Nucleus accumbens (tissue), 56 donors: ENCODE measurements around the gene HECTD2.
A peak's percentile ranks its signal among the peaks of the same experiment; 100 is the strongest.
"Not testable (repeated sequence)": the region's sequence is repeated elsewhere in the genome, so short reads cannot be mapped to it uniquely, and the experiment has no call there.

Experiments used
- DNase-seq, 56 donors: peaks; one replicate each; lab custom pipeline; 2025; lab: John Stamatoyannopoulos, UW

HECTD2 gene

DNA sequence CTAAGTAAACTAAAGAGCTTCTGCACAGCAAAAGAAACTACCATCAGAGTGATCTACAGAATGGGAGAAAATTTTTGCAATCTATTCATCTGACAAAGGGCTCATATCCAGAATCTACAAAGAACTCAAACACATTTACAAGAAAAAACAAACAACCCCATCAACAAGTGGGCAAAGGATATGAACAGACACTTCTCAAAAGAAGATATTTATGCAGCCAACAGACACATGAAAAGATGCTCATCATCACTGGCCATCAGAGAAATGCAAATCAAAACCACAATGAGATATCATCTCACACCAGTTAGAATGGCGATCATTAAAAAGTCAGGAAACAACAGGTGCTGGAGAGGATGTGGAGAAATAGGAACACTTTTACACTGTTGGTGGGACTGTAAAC, 124.6 kb downstream of the HECTD2 start:
- not testable (repeated sequence) for DNase-seq

DNA sequence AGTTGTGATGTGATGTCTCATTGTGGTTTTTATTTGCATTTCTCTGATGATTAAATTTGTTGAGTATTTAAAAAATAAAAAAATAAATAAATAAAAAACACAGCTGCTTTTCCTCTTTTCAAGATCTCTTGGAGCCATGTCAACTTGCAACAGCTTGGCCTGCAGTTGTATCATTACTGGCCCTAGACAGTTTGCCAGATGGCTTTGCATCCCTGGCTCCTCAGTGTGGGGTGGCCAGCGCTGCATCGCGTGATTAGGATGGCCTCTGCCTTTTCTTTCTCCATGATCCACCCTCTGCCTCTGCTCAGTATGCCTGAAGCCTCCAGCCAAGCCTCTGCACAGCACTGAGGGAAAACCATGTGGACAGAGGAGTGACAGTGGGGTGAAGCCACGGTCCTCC, 126.0 kb downstream of the HECTD2 start:
- peak in 1 of 56 donors; percentile 1 for DNase-seq

DNA sequence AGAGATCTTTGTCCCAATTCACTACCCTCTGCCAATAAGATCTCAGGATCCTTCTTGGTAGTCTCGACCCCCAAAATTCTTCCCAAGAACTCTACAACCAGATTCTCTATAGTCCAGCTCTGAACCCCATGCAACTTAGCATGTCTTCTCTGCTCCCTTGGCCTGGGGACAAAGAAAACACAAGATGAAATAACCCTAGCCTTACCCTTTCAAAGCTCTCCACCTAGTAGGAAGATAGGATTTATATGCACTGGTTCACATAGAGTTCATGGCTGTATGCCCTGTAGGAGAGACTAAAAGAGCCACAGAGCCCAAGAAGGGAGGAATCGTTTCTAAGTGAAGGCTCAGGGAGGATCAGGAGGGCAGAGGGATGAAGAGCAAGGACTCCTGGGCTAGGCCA, 126.6 kb downstream of the HECTD2 start:
- no peak for DNase-seq

DNA sequence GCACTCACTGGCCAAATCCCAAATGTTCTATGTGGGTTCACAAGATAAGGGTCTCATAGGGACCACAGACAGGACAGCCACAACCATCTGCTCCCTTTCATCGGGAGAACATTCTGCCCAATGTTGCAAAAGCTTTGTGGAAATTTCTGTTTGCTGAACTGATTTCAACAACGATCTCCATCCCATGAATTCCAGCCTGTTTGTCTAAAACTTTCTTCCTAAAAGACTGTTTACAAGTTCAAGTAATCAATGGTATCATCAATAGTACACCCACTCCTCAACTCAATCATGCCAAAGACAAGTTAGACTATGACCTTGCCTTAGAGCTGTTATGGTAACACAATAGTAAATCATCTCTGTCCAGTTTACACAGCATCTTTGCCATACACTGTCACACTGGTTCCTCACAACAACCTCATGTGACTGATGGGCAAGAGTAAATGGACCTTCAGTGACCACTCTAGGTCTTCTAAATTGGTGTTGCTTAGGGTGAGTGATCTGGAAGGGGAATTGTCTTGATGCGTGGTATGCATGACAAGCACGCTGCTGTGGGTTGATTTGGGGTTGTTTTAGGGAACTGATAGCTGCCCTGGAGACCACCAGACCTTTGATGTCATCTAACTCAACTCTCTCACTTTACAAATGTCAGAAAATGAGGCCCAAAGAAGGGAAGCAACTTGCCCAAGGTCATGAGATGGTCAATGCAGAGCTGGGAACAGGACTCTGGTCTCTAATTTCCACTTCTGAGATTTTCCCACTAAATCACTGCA, 127.7 kb downstream of the HECTD2 start:
- DNase-seq = no peak

DNA sequence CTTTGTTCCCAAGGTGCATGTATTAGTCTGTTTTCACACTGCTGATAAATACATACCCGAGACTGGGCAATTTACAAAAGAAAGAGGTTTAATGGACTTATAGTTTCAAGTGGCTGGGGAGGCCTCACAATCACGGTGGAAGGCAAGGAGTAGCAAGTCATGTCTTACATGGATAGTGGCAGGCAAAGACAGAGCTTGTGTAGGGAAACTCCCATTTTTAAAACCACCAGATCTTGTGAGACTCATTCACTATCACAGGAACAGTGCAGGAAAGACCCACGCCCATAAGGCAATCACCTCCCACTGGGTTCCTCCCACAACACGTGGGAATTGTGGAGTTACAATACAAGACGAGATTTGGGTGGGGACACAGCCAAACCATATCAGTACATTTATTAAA, 129.8 kb downstream of the HECTD2 start:
- DNase-seq = no peak

DNA sequence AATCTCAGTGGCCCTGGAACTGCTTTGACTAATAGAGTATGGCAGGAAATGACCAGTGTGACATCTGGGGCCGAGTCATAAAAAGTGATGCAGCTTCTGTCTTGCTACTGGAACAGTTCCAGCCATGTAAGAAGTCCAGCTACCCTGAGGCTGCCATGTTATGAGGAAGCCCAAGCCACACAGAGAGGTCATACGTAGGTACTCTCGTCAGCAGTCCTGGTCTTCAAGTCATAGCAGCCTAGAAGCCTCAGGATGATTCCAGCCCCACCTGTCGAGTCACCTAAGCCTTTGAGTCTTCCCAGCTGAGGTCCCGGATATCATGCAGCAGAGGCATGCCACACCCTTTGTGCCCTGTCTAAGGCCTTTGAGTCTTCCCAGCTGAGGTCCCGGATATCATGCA, 130.6 kb downstream of the HECTD2 start:
- no peak for DNase-seq

DNA sequence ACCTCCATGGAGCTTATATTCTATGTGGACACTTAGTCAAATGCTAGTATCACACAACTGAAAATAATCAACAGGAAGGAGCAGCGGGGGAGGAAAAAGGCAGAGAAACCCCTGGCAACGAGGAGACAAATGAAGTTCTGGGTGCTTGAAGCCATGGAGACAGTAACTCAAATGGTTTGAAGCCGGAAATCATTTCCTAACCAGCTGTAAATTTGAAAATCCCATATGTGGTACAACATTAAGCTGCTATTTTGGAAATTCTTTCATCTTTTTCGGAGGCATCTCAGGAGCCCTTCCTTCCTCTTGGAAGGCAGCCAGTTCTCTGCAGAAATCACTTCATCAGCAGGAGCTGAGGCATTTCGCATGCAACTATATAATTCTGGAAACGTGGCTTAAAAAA, 131.3 kb downstream of the HECTD2 start:
- peak in 7 of 56 donors; percentile 6 to 39 (median 13) for DNase-seq

DNA sequence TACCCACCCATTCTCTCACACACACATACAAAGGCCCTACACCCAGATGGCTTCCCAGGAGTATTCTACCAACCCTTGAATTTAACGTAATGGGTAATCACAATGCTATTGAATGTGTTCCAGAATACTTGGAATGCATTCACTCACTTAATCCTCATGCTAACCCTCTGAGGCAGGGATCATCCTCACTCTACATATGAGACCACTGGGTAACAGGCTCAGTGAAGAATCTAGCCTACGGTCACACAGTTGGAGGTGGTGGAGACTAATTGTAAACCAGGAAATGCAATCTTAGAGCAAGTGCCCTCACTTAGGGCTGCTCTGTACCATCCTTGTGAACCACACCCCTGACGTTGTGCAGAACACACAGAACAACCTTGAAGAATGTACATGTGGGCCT, 135.2 kb downstream of the HECTD2 start:
- DNase-seq = no peak

DNA sequence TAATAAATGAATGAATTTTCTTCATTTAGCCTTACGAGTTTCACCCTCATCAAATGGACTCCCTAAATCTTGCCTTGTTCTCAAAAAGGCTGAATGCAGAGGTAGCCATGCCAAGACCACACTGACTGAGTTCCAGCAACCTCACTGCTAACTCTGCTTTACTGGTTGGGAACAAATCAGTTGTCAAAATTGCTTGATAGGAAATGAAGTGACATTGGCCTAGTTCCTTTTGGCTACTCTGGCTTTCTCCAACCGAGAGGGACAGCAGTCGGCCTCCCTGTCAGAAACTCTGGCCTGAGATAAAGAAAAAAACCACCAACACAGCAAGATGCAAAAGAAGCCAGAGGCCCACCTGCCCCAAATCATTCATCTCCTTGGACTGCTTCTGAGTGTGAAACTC, 135.7 kb downstream of the HECTD2 start:
- no peak for DNase-seq

DNA sequence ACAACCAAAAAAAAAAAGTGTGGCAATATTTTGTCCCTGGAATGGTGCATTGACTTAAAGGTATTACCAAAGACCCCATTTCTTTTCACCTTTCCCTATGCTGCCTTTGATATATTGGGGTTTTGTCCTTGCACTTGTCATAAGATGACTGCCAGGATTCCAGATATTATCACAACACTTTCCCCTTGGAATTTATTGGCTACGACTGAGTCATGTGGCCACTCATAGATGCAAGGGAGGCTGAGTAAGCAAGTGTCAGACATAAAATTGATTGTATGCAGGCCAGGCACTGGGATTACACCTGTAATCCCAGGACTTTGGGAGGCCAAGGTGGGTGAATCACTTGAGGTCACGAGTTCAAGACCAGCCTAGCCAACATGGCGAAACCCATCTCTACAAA, 139.1 kb downstream of the HECTD2 start:
- no peak for DNase-seq

DNA sequence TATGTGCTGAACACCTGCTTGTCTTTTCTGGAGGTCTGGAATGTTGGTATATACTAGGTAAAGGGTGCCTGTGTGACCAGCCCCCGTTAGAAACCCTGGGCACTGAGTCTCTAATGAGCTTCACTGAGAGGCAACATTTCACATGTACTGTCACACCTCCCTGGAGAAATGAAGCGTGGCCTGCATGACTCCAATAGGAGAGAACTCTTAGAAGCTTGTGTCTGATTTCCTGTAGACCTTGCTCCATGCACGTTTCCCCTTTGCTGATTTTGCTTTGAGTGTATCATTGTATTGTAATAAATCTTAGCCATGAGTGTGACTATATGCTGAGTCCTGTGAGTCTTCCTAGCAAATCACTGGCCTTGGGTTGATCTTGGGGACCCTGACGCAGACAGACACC, 139.9 kb downstream of the HECTD2 start:
- DNase-seq = no peak

DNA sequence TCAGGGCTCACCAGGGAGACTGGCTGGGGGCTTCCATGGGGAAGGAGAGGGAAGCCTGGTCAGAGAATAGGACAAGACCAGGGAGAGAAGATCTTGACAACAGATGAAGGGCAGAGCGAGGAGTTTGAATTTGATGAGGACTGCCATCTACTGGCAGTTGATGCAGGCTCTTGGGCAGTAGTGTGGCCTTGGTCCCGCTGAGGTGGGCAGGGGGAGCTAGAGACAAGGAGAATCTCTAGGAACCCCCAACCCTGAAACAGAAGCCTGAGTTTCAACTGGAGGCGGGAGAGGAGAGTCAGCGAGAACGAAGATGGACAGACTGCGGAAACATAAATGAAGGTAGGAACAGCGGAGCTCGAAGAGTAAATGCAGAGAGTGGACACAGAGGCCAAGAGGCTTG, 141.7 kb downstream of the HECTD2 start:
- peak in 31 of 56 donors; percentile 1 to 70 (median 27) for DNase-seq

DNA sequence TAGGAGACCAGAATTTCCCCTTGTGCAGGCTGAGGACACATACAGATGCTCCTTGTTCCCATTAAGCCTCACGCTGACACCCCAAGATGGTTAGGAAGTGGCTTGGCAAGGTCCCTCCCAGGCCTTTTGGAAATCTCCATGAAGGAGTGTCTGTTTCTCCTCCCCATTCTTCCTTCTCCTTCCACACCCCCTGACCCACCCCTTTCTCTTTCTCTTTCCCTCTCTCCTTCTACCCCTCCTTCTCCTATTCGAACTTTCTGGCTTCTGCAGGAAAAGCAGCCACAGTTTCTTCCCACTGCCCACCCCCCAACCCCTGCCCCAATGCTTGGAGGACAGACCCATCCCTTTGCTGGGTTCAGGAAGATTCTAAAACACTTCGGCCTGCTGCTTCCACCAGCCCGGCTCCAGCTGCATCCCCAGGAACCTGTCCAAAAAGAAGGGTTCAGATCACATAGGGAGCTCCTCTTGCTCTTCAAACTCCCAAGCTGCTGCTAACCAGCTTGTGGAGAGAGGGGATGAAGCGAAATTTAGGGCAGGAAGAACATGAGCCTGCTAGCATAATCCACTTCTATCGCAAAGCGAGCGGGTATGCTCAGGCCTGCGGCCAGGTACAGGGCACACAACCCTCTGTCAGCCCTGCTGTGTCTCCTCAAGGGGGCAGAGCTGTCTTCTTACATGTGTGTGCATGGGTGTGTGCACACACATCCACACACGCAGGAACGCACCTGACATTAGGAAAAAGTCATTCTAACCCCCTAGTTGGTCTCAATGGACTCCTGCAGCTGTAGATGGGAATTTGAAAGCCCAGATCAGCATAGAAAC, 142.3 kb downstream of the HECTD2 start:
- peak in 7 of 56 donors; percentile 7 to 31 (median 9) for DNase-seq

DNA sequence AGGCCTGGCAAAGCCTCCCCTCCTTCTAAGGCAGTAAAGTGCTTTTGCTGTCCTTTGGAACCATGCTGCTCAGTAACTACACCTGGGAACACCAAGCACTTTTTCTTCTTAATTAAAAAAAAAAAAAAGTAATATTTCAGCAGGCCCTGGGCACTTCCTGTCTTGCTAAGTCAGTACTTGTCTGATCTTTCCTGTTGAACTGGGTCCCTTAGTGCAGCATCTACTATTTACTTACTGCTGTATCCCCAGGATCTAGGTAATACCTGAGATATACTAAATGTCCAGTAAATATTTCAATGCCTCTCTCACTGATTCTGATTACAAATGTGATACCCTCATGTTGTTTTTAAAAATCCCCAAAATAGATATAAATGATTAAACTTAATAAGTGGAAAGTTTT, 145.3 kb downstream of the HECTD2 start:
- DNase-seq = no peak

DNA sequence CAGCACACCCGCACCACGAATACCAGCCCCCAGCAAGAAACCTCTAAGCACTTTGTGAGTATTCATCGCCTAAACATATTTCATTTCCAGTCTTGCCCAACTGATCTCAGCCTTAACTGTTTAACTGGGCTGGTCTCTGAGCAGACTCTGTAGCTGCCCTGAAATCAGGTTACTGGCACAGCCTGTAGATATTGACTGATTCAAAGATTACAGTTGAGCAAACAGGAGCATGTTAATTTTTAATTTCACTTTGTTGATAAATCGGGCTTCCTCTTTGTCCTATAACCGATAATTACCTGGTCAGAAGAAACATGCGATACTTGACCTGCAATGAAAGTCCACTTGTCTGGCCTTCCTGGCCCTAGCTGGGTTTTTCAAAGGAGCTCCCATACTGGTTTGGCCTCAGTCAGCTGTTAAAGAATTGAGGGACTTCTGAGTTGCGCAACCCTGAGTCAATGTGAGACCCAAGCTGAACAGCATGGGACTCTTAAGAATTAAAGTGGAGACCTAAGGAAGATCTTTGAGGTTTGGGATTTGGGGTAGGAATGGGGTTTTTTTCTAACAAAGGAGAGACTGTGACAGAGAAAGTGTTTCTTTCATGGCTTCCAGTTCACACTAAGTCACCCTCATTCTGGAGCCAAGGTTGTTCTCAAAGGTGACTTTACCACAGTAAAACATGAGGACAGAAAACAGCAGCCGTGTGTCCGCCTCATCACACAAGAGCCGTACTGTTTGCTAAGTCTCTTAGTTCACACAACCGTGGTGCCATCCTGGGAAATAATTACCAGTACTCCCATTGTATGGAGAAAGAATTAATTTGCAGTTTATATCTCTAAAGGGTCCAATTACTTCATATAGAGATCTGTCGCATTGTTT, 146.8 kb downstream of the HECTD2 start:
- no peak for DNase-seq

DNA sequence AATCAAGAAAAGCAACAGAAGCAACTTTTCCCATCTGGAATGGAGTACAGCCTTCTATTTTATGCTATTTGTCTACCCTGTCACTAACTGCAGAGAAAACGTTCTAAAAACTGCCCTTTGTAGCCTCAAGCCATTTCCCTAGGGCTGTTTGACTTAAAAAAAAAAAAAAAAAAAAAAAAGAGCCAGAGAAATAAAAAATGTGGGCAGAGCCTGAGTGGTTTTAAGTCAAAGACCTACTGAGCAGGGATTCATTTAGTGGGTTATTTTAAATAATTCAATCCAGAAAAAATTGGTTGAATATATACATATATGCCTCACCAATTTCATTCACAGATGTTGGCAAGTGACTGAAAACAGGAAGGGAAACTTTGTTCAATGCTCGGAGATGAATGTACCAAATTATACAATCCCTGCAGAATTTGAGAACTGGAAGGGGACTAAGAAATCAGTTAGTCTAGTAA, 147.5 kb downstream of the HECTD2 start:
- DNase-seq = no peak

DNA sequence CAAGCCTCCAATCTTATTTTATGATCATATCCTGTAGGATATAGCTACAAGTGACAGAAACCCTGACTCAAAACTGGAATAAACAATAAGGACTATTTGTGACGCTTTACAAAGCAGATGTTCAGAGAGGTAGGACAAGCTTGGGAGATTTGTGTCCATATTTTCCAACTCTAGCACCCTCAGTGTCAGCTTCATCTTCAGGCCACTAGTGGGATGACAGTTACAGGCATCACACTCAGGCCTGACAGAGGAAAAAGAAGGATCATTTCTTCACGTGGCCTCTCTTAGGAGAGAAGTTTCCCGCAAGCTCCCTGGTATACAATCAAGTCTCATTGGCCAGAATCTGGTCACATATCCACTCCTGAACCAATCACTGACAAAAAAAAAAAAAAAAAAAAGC, 148.3 kb downstream of the HECTD2 start:
- no peak for DNase-seq

DNA sequence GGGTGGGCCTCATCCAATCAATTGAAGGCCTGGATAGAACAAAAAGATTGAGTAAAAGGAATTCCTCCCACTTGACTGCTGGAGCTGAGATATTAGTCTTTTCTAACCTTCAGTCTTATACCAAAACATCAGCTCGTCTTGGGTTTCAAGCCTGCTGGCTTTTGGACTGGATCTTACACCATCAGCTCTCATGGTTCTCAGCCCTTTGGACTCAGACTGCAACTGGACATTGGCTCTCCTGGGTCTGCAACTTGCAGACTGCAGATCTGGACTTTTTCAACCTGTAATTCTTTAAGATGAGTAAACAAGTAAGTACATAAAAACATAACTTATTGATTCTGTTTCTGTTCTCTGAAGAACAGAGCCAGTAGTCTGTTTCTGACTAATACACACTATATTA, 149.0 kb downstream of the HECTD2 start:
- DNase-seq = no peak

DNA sequence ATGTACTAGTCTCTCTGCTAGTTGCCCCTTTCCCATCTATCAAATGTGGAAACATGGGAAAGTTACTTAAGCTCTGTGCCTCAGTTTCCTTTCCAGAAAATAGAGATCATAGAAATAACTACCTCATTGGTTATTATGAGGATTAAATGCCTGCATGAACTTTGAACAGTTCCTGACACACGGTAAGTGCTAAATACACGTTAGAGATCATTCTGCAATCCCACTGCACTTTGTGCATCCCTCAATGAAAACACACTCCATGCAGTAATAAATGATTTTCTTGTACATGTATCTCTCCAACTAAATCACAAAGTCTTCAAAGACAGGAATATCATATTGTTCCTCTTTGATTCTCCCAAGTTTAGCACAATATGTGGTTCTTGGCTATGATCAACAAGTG, 149.6 kb downstream of the HECTD2 start:
- no peak for DNase-seq

DNA sequence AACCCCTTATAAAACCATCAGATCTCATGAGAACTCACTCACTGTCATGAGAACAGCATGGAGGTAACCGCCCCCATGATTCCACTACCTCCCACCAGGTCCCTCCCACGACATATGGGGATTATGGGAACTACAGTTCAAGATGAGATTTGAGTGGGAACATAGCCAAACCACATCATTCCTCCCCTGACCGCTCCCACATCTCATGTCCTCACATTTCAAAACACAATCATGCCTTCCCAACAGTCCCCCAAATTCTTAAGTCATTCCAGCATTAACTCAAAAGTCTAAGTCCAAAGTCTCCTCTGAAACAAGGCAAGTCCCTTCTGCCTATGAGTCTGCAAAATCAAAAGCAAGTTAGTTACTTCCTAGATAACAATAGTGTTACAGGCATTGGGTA, 150.7 kb downstream of the HECTD2 start:
- not testable (repeated sequence) for DNase-seq
